ENCODE measurements around the gene CSH1.
A peak's percentile ranks its signal among the peaks of the same experiment; 100 is the strongest.
"Not testable (repeated sequence)": the region's sequence is repeated elsewhere in the genome, so short reads cannot be mapped to it uniquely, and the experiment has no call there.

CSH1 gene

GRCh38 chr17:63903787-63904201 lies 7.4 kb upstream of the CSH1 start:
- not testable (repeated sequence) for DNase-seq (ENCODE audit: low read depth)

GRCh38 chr17:63901971-63902370 lies 5.6 kb upstream of the CSH1 start:
- DNase-seq (ENCODE audit: low read depth): not testable (repeated sequence)

GRCh38 chr17:63898899-63899798 lies 2.8 kb upstream of the CSH1 start:
- not testable (repeated sequence) for DNase-seq (ENCODE audit: low read depth)

GRCh38 chr17:63894821-63895220 lies 1.6 kb downstream of the CSH1 start:
- not testable (repeated sequence) for DNase-seq (ENCODE audit: low read depth)

- DNase-seq (ENCODE audit: low read depth): not testable (repeated sequence)
These were observed 2.4 kb downstream of the CSH1 start for GRCh38 chr17:63894021-63894420.

GRCh38 chr17:63892316-63893037 lies 3.9 kb downstream of the CSH1 start:
- DNase-seq (ENCODE audit: low read depth): not testable (repeated sequence)

- not testable (repeated sequence) for DNase-seq (ENCODE audit: low read depth)
These were observed 7.1 kb downstream of the CSH1 start for GRCh38 chr17:63889026-63889848.

GRCh38 chr17:63885119-63885518 lies 11.3 kb downstream of the CSH1 start:
- not testable (repeated sequence) for DNase-seq (ENCODE audit: low read depth)

- DNase-seq (ENCODE audit: low read depth): not testable (repeated sequence)
These were observed 13.7 kb downstream of the CSH1 start for GRCh38 chr17:63882626-63883126.

GRCh38 chr17:63881935-63882601 lies 14.3 kb downstream of the CSH1 start, which contains the start of gene GH2:
Gene GH2 (minus strand): TSS chr17:63881944. CDS start chr17:63881801, 143 bp downstream.
- DNase-seq (ENCODE audit: low read depth): peak; percentile 38

- DNase-seq (ENCODE audit: low read depth): not testable (repeated sequence)
These were observed 15.0 kb downstream of the CSH1 start for GRCh38 chr17:63881337-63881736.

GRCh38 chr17:63880706-63881105 lies 15.7 kb downstream of the CSH1 start:
- no peak for DNase-seq (ENCODE audit: low read depth)

GRCh38 chr17:63878413-63878812 lies 18.0 kb downstream of the CSH1 start:
- DNase-seq (ENCODE audit: low read depth): not testable (repeated sequence)

- DNase-seq (ENCODE audit: low read depth): not testable (repeated sequence)
These were observed 21.7 kb downstream of the CSH1 start for GRCh38 chr17:63874693-63875092.

GRCh38 chr17:63874061-63874626 lies 22.2 kb downstream of the CSH1 start:
- DNase-seq (ENCODE audit: low read depth): not testable (repeated sequence)

- DNase-seq (ENCODE audit: low read depth): not testable (repeated sequence)
These were observed 22.8 kb downstream of the CSH1 start, which contains the start of gene CSH2 for GRCh38 chr17:63873577-63873976. Gene CSH2 (minus strand): TSS chr17:63873677. CDS start chr17:63873614, 63 bp downstream.

GRCh38 chr17:63871646-63872365 lies 24.6 kb downstream of the CSH1 start:
- DNase-seq (ENCODE audit: low read depth): not testable (repeated sequence)

GRCh38 chr17:63870292-63870665 lies 26.1 kb downstream of the CSH1 start:
- not testable (repeated sequence) for DNase-seq (ENCODE audit: low read depth)

- not testable (repeated sequence) for DNase-seq (ENCODE audit: low read depth)
These were observed 26.7 kb downstream of the CSH1 start for GRCh38 chr17:63869491-63870291.

All from stimulated activated CD8-positive, alpha-beta memory T cell treated with anti-CD3 and anti-CD28 coated beads, Interleukin-15, amount 100 ng/mL, for 1 hour (primary cell).